ENCODE measurements around the gene ART3.

ART3 gene

DNA sequence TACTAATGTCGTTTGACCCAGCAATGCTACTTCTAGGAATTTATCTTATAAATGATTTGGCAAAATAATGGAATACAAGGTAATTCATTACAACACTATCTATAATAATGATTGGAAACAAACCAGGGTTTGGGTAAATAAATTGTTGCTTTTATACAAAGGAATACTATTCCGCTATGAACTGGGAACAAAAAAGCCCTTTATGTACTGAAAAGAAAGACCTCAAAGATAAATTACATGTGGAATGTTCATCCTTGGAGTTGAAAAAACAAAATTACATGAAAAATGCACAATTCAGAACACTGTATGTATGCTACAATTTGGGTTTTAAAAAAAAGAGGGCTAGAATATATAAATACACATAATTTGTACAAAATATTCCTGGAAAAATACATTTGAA, 78.8 kb downstream of the ART3 start:
- no peak for DNase-seq

DNA sequence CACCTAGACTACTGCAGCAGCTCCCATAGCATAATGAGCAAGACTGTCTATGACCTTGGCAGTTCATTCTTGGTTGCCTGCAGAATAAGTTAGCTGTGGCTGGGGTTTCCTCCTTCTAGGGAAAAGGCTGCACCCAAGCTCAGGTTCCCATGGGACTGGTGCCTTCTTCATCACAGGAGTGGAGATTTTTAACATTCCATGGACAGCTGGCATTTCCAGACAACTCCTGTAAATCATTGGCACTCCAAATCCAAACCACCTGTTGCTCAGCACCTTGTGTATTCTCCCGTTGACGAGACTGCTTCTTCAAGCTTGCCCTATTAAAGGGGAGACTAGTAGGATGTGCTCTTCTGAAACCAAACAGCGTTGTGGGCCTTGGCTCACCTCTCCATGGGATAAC, 81.5 kb downstream of the ART3 start:
- DNase-seq, result no peak

DNA sequence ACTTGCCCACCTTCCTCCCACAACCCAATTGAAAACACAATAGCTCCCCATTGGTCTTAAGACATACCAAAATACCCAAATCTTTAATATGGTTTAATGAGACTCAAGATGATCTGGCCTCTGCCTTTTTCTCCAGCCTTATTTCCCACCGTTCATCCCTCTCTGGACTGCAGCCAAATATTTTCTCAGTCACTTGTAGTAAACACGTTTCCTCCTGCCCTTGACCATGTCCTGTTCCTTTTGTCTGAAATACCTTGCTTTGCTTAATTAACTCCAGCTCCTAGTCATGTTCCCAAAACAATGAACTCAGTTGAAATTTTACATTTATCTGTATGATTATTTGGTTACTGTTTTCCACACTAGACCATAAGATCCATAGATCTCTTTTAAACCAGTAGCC, 82.1 kb downstream of the ART3 start:
- DNase-seq, result peak; percentile 4

GRCh38 chr4:76160355-76160754, 85.8 kb downstream of the ART3 start:
- DNase-seq, result no peak
